Measurements from ENCODE around the gene PARN.

DNA sequence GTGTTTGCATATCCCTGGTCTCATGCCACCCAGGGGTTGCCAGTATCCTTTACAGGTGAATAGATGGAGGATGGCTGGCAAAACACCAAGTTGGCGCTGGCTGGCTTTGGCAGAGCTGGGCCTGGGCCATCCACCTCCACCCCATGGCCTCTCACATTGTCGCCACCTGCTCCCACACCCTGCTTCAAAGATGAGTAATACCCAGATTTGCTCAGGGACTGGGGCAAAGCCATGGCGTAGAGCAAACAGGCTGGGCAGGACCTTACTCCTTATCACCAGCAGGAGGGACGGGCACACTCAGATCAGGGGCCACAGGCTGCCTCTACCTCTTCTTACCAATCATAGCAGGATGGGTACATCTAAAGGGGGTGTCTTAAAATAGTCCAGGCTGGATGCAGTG lies 39.7 kb upstream of the PARN start:
- no peak for TF ChIP-seq CTCF (IDR thresholded peaks at IDR 0.05)
- TF ChIP-seq POLR2A (IDR thresholded peaks at IDR 0.05): no peak

Data from thyroid gland (tissue), 4 donors.